ENCODE measurements around the gene TPCN2.

DNA sequence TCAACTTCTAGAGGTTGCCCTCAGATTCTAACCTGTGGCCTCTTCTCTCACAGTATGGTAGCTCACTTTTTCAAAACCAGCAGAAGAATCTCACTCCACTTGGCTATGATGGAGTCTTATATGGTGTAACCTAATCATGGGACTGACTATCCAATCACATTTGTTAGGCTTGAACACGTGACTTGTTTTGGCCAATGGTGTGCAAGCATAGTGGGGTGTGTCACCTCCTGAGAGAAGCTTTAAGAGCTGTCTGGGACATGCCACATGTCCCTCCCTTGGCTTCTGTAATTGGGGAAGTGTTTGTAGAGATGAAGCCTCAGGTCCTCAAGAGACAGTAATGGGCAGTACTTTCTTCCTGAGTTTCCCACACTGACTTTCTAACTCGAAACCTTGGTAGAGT, 94.2 kb downstream of the TPCN2 start:
- TF ChIP-seq, protein P1, sequence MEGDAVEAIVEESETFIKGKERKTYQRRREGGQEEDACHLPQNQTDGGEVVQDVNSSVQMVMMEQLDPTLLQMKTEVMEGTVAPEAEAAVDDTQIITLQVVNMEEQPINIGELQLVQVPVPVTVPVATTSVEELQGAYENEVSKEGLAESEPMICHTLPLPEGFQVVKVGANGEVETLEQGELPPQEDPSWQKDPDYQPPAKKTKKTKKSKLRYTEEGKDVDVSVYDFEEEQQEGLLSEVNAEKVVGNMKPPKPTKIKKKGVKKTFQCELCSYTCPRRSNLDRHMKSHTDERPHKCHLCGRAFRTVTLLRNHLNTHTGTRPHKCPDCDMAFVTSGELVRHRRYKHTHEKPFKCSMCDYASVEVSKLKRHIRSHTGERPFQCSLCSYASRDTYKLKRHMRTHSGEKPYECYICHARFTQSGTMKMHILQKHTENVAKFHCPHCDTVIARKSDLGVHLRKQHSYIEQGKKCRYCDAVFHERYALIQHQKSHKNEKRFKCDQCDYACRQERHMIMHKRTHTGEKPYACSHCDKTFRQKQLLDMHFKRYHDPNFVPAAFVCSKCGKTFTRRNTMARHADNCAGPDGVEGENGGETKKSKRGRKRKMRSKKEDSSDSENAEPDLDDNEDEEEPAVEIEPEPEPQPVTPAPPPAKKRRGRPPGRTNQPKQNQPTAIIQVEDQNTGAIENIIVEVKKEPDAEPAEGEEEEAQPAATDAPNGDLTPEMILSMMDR (IDR thresholded peaks at IDR 0.05; ENCODE audit: poor library complexity, severe bottlenecking) = no peak
- no peak for TF ChIP-seq EZH2 (IDR thresholded peaks at IDR 0.05; ENCODE audit: borderline replicate concordance, insufficient read depth, low read length, poor library complexity, severe bottlenecking)

Measured in neural cell (in vitro differentiated cells).